HL-60/S4 treated with phorbol 12-myristate 13-acetate at 8.2 ng/mL for 4 days and 3 days (cell line): Measurements from ENCODE around the gene ALDH1A1.

Experiments used
- in situ Hi-C: fragments of 300-500 bp; cut with MboI; formaldehyde crosslinking; loops from 2 replicates; pipeline ENCODE4 v1.15.0; 2022; ENCODE audit warnings: low sequenced_read_pairs

ALDH1A1 gene

GRCh38 chr9:72952914-72953313 lies at the start of gene ALDH1A1:
ALDH1A1 (minus strand) TSS chr9:72953053; CDS start chr9:72953000, 53 bp downstream.
- in situ Hi-C loops = no loop called here

DNA sequence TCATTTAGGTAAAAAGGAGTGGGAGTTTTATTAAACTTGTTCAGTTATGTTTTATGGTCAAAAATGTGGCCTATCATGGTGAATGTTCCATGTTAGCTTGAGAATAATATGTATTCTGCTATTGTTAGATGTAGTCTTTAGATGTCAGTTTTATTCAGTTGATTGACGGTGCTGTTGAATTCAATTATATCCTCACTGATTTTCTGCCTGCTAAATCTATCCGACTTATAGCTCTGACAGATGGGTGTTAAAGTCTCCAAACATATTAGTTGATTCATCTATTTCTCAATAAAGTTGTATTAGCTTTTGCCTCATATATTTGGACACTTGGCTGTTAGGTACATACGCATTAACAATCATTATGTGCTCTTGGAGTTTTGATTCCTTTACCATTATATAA lies 49.0 kb upstream of the ALDH1A1 start:
- in situ Hi-C loops = no loop called here

DNA sequence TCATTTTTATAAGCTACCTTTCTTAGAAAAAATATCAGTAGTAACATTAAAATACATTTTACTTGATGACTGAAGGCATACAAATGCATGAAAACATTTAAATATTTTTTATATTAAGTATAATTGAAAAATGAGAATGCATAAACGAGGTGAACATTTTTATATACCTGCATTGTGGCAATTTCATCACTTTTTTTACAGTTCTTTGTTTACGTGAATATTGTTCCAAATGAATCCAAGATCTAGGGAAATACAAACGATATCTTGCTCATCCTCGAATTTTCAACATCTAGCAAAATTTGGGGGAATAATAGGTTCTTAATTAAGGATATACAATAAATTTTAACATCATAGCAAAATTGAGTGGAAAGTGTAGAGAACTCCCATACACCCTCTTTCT lies 45.5 kb upstream of the ALDH1A1 start:
- in situ Hi-C loops = no loop called here

GRCh38 chr9:72997387-72997995 lies 44.6 kb upstream of the ALDH1A1 start:
- in situ Hi-C loops = no loop called here

- in situ Hi-C loops = no loop called here
These were observed 43.9 kb upstream of the ALDH1A1 start for GRCh38 chr9:72996684-72997314.

- in situ Hi-C loops = no loop called here
These were observed 43.3 kb upstream of the ALDH1A1 start for GRCh38 chr9:72996114-72996513.

GRCh38 chr9:72995131-72996024 lies 42.5 kb upstream of the ALDH1A1 start:
- in situ Hi-C loops = no loop called here

GRCh38 chr9:72991772-72992171 lies 38.9 kb upstream of the ALDH1A1 start:
- in situ Hi-C loops = no loop called here

GRCh38 chr9:72990397-72991182 lies 37.7 kb upstream of the ALDH1A1 start:
- in situ Hi-C loops = no loop called here

DNA sequence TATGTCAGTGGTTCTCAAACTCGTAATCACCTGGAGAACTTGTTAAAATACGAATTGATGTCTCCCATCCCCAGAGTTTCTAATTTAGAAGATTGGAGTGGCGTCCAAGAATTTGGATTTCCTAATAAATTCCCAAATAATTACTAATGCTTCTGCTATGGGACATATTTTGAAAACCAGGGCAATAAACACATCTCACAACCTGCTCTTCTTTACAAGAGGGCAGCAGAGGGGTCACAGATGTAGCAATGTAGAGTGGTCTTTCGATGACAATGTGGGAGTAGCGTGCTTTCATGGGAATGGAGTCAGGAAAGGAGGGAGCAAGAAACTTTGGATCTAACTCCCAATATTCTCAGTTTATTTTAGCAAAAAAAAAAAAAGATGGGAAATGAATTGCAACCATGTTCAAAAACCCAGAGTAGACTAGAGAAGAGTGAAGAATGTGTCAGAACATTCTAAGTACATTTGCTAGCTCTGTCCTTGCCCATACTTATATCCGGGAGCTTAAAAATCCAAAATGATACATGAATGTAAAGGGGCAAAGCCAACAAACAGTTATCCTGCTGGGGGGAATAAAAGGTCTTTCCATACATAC lies 33.8 kb upstream of the ALDH1A1 start:
- in situ Hi-C loops = no loop called here

GRCh38 chr9:72985746-72986145 lies 32.9 kb upstream of the ALDH1A1 start:
- in situ Hi-C loops = no loop called here

GRCh38 chr9:72984991-72985390 lies 32.1 kb upstream of the ALDH1A1 start:
- in situ Hi-C loops = no loop called here

GRCh38 chr9:72984226-72984947 lies 31.5 kb upstream of the ALDH1A1 start:
- in situ Hi-C loops = no loop called here

GRCh38 chr9:72983512-72984225 lies 30.8 kb upstream of the ALDH1A1 start:
- in situ Hi-C loops = no loop called here

DNA sequence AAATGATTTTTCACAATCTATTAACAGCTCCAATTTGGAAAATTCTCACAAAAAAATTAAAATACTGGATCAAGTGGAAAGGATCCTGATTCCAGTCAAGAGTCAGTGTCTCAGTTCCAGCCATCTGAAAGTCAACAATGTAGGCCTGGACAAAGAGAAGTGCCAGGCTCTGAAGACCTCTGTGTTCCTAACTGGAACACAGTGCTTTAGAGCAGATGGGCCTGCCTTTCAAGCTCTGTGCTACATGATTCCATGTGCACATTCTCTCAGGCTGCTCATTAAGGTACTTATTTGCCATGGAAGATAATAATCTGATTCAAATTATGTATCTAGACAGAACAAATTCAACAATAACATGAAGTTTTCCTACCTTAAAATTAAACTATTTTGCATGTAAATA lies 30.2 kb upstream of the ALDH1A1 start:
- in situ Hi-C loops = no loop called here

DNA sequence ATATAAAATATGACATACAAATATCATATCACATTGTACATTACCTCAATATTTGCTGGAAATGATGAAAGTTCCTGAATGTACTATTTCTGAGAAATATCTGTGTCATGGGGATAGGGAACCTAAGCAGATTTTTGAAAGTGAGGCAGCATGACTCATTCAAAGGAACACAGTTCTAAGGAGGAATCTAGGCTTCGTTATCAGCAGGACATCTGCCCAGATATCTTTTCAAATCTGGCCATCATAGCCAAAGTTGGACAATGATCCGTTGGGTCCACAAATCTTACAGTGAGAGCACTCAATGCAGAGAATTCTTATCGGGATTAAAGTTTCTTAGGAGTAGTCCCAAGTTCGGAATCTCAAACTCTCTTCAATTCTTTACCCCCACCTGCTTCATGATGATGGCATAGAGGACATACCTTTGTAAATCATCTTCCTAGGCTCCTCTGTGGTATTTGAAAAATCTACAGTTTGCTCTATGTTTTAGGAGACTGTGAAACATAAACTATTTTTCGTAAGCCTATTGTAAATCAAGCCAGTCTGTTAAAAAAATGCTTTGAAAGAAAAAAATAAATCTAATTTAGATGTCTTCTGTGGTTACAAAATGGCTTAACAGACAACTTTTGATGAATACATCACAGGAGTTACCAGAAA lies 29.4 kb upstream of the ALDH1A1 start:
- in situ Hi-C loops = no loop called here

DNA sequence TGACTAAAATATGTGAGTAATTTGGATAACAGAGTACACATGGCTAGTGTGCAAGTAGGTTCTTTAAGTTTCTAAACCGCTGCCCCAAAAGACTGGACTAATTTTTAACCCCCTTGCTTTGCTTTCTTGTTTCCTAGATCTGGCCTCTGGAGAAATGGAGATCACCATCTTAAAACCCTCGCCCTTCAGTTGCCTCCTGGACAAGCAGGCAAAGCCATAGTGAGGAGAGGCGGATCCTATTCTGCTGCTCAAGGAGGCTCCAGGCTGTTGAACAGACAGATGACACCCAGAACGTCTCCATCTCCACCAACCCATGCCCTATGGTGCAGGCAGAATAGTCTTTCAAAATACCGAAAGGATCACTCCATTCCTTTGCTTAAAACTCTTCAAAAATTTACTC lies 28.6 kb upstream of the ALDH1A1 start:
- in situ Hi-C loops = no loop called here

GRCh38 chr9:72980600-72981265 lies 27.9 kb upstream of the ALDH1A1 start:
- in situ Hi-C loops = no loop called here
